AG09309 (cell line): ENCODE results near the gene GRAMD1A.

ENCODE experiments used
- DNase-seq: peaks from one replicate; pipeline ENCODE4 v3.0.0-alpha.2; 2010; ENCODE audit warnings: low read depth
- H3K4me3 ChIP-seq: 2 replicates; pipeline ENCODE4 v1.5.1; 2011; ENCODE audit warnings: mild to moderate bottlenecking, low read depth, low read length, moderate library complexity; ENCODE audit not compliant: control insufficient read depth
- CTCF ChIP-seq: IDR thresholded peaks from 2 replicates; pipeline ENCODE4 v1.5.1; 2011; ENCODE audit warnings: mild to moderate bottlenecking, low read depth, low read length, inconsistent platforms; ENCODE audit not compliant: insufficient read depth, control insufficient read depth; ENCODE audit errors: missing control alignments

The GRAMD1A gene

DNA sequence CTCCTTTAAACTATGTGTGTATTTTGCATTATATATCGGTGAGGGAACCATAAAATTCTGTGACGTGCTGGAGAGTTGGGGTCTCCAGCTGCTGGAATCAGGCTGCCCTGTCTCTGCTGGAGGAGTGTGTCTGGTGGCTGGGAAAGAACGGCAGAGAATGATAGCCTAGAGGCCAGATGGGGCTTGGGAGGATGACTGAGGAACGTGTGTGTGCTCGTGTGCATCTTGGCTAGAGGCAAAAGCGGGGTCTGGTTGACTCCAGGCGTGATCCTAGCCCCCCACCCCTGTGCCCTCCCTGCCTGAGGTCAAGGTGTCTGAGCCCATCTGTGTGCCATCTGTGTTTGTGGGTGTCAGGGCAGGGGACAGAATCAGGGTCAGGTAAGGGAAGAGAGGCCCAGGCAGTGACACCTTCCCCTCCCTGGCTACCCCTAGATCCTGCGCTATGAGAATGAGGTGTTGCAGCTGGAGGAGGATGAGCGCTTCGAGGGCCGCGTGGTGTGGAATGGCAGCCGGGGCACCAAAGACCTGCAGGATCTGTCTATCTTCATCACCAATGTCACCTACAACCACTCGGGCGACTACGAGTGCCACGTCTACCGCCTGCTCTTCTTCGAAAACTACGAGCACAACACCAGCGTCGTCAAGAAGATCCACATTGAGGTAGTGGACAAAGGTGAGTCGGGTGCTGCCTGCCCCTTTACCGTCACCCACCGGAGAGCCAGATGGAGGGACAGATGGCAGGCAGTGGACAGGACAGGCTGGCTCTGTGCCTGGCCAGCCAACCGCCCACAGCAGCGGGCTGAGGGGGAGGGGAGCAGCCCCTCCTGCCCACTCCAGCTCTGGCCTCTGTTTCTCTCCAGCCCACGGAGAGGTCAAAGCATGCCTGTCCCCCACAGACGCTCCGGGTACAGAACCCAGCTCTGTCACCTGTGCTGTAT, 33.2 kb downstream of the GRAMD1A start:
- H3K4me3 ChIP-seq = no peak overlapping the region
- DNase-seq = no peak
- no peak for TF ChIP-seq CTCF

DNA sequence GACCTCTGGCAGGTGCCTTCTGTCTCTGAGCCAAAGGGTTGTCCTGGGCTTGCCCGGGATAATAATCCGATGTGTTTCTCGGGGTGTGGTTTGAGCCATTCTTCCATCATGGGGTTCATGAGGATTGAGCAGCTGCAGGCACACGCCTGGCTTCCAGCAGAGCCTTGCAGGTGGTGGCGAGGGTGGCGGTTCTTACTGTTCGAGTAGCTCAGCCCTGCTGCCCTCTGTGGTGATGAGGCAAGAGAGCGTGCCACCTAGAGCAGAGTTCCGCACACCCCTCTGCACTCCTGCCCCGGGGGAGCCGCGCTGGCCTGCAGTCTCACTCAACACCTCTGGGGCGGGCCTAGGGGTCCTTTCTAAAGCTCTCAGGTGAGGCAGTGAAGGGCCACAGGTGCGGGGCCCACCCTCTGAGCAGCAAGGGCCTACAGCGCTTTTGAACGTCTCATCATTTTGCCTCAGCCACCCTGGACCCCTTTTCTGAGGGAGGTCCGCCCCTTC, 33.9 kb downstream of the GRAMD1A start:
- TF ChIP-seq CTCF = no peak
- DNase-seq = no peak
- H3K4me3 ChIP-seq = no peak overlapping the region

DNA sequence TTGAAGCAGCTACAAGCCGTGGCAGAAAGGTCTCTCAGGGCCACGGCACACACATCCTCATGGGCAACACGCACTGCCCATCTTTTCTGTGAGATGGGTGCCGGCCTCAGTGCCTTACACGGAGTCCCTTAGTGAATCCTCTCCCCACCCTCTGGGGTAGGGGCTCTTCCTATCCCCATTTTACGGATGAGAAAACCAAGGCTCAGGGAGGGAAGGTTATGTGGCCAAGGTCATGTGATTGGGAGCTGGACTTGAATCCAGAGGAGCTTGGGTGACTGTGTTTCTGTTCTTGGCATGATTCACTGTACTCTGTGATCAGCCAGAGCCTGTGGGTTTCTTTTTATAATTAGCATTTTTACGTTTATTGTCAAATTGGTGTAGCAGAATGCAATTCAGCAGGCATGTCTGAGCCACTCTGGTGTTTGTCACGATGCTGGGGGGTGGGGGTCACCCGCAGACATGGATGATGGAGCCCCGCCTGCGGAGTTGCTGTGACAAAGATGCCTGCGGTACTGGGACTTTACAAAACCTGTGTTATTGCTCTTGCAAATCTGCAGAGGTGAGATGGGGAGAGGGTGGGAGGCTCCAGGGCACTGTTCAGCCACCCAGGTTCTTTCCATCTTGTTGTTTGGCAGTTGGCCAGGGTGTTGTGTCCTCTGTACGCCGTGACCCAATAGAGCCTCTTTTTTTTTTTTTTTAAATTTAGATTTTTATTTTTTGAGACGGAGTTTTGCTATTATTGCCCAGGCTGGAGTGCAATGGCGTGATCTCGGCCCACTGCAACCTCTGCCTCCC, 34.7 kb downstream of the GRAMD1A start:
- no peak for TF ChIP-seq CTCF
- no peak overlapping the region for H3K4me3 ChIP-seq
- DNase-seq = no peak

DNA sequence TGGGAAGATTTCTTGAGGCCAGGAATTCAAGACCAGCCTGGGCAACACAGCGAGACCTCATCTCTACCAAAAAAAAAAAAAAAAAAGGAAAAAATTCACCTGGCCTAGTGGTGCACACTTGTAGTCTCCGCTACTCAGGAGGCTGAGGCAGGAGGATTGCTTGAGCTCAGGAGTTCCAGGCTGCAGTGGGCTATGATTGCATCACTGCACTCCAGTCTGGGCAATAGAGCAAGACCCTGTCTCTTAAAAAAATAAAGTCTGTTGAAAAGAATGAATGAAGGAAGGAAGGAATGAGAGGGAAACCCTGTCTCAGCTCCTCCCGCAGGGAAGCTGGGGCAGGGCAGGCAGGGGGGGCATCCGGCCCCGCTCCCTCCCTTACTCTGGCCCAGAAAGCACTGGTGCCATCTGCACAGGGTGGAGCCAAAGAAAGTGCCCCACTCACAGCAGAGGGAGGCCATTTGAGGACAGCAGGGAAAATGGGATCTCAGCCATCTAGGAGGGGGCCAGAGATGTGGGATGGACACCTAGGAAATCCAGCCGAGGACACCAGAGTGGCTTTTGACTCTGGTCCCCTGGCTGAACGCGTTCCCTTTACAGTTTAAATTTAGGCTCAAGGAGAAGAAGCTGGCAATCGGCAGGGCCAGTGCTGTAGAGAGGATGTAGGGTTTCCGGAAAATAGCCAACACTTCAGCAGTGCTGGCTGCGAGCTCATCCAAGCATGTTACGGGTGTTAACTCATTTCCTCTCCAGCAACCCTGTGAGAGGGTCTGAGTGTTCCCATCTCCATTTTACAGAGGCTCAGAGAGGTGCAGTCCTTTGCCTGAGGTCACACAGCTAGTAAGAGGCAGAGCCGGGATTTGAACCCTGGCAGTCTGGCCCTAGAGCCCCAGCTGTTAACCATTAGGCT, 37.8 kb downstream of the GRAMD1A start:
- DNase-seq = no peak
- H3K4me3 ChIP-seq = no peak overlapping the region
- TF ChIP-seq CTCF = no peak

- DNase-seq = no peak
- no peak for TF ChIP-seq CTCF
- no peak overlapping the region for H3K4me3 ChIP-seq
Measured at GRCh38 chr19:35038623-35039512, 38.7 kb downstream of the GRAMD1A start.
